Endothelial cell of umbilical vein (primary cell): ENCODE measurements around the gene CPSF4. TPM values are rescaled to one million over a fixed set of nuclear protein-coding genes. Genes with fewer than 3 reads are reported as not detected.

Experiments used
- BruUV-seq: library from RNA; stranded (reverse); fragments of 400-500 nt; replicated peaks from 2 replicates; lab custom pipeline; 2021; lab: Mats Ljungman, UMichigan
- CTCF ChIA-PET: fragments of 300-600, 350-600 bp; sonication (Branson Sonifier 250); formaldehyde crosslinking; loops from one replicate; lab custom pipeline; 2021; ENCODE audit warnings: antibody characterized with exemption, inconsistent platforms; lab: Charles Lee
- POLR2A ChIA-PET: fragments of 300-600, 350-600 bp; sonication (Branson Sonifier 250); formaldehyde crosslinking; loops from one replicate; lab custom pipeline; 2021; ENCODE audit warnings: antibody characterized with exemption, inconsistent platforms; lab: Charles Lee
- DNase-seq: peaks from one replicate; pipeline ENCODE4 v3.0.0-alpha.2; 2011; ENCODE audit warnings: low read depth, low spot score
- FAIRE-seq: peaks from 2 replicates; lab custom pipeline; 2011; peaks lifted over from hg19 to GRCh38; lab: Jason Lieb, UNC
- H2AFZ ChIP-seq: 2 replicates; pipeline ENCODE4 v1.6.0; 2012; ENCODE audit warnings: low read depth, low read length, control low read depth, inconsistent platforms
- H3K27ac ChIP-seq: 2 replicates; pipeline ENCODE4 v1.5.1; 2011; ENCODE audit warnings: low read depth, mild to moderate bottlenecking, control low read depth, low read length, moderate library complexity; ENCODE audit not compliant: insufficient read depth
- H3K27me3 ChIP-seq, 2 experiments: 2 replicates each; pipeline versions ENCODE4 v1.6.0 to v1.6.1; 2011; ENCODE audit warnings: low read length in 2 of 2, mixed read lengths in 1 of 2; ENCODE audit not compliant: control insufficient read depth in 2 of 2, insufficient read depth in 2 of 2
- H3K36me3 ChIP-seq, 2 experiments: 2 replicates in 1 of 2; 3 replicates in 1 of 2; pipeline ENCODE4 v1.5.1; 2011; ENCODE audit warnings: low read length in 2 of 2, mild to moderate bottlenecking in 1 of 2, moderate library complexity in 1 of 2; ENCODE audit not compliant: control insufficient read depth in 2 of 2, insufficient read depth in 2 of 2; ENCODE audit errors: extremely low read depth in 1 of 2
- H3K4me1 ChIP-seq: 3 replicates; pipeline ENCODE4 v1.5.1; 2011; ENCODE audit warnings: mild to moderate bottlenecking, low read length; ENCODE audit not compliant: control insufficient read depth, insufficient read depth; ENCODE audit errors: extremely low read depth
- H3K4me2 ChIP-seq: 2 replicates; pipeline ENCODE4 v1.6.1; 2011; ENCODE audit warnings: low read length, control low read depth, mixed read lengths; ENCODE audit not compliant: insufficient read depth
- H3K4me3 ChIP-seq, 3 experiments: fragments of 200-600 bp in 1 of 3; sonication (generic), shearing (Covaris generic) in 1 of 3; replicated peaks in 1 of 3; 2 replicates each; pipeline ENCODE4 v1.5.1; 2011 to 2016; ENCODE audit warnings: control low read depth in 3 of 3, low read length in 3 of 3, mild to moderate bottlenecking in 2 of 3, inconsistent platforms in 1 of 3, low read depth in 1 of 3, moderate library complexity in 1 of 3; ENCODE audit not compliant: insufficient read depth in 1 of 3
- H3K79me2 ChIP-seq: 2 replicates; pipeline ENCODE4 v1.6.0; 2012; ENCODE audit warnings: low read length, inconsistent platforms; ENCODE audit not compliant: control insufficient read depth, insufficient read depth
- H3K9ac ChIP-seq: replicated peaks from 2 replicates; pipeline ENCODE3; 2011; ENCODE audit warnings: low read length, control low read depth; ENCODE audit not compliant: insufficient read depth; ENCODE audit errors: extremely low read depth
- H3K9me1 ChIP-seq: replicated peaks from 3 replicates; pipeline ENCODE4 v1.6.0; 2011; ENCODE audit warnings: mild to moderate bottlenecking, low read length; ENCODE audit not compliant: control insufficient read depth, insufficient read depth; ENCODE audit errors: extremely low read depth
- H3K9me3 ChIP-seq: replicated peaks from 2 replicates; pipeline ENCODE4 v1.5.1; 2012; ENCODE audit warnings: low read length, inconsistent platforms; ENCODE audit not compliant: control insufficient read depth, insufficient read depth
- H4K20me1 ChIP-seq: replicated peaks from 2 replicates; pipeline ENCODE3; 2011; ENCODE audit warnings: mild to moderate bottlenecking, low read length; ENCODE audit not compliant: control insufficient read depth, insufficient read depth; ENCODE audit errors: extremely low read depth
- EZH2 ChIP-seq: IDR thresholded peaks from 2 replicates; pipeline ENCODE4 v1.6.1; 2012; ENCODE audit warnings: borderline replicate concordance, low read depth, mild to moderate bottlenecking, moderate library complexity, low read length, inconsistent platforms; ENCODE audit not compliant: severe bottlenecking
- FOS ChIP-seq: IDR thresholded peaks from 2 replicates; pipeline ENCODE4 v1.6.1; 2011; ENCODE audit warnings: mild to moderate bottlenecking, low read length, moderate library complexity, borderline replicate concordance; ENCODE audit not compliant: insufficient read depth
- GATA2 ChIP-seq: IDR thresholded peaks from 2 replicates; pipeline ENCODE4 v1.7.0; 2011; ENCODE audit warnings: low read depth, mild to moderate bottlenecking, moderate library complexity, mixed read lengths, low read length; ENCODE audit not compliant: insufficient read length, insufficient read depth
- JUN ChIP-seq: IDR thresholded peaks from 2 replicates; pipeline ENCODE4 v1.6.1; 2011; ENCODE audit warnings: borderline replicate concordance, low read depth; ENCODE audit not compliant: insufficient read length, insufficient read depth
- MYC ChIP-seq: IDR thresholded peaks from one replicate; pipeline ENCODE4 v1.6.1; 2011; ENCODE audit warnings: mild to moderate bottlenecking, low read depth, low read length
- POLR2A ChIP-seq: IDR thresholded peaks from 2 replicates; pipeline ENCODE4 v1.6.1; 2012; ENCODE audit warnings: low read depth, mild to moderate bottlenecking, control low read depth, low read length
- POLR2AphosphoS5 ChIP-seq: IDR thresholded peaks from 2 replicates; pipeline ENCODE4 v1.6.1; 2012; ENCODE audit warnings: low read depth, mild to moderate bottlenecking, control low read depth, low read length, moderate library complexity; ENCODE audit not compliant: insufficient read depth
- dilution Hi-C: fragments of 300-500 bp; cut with MboI; formaldehyde crosslinking; loops from one replicate; pipeline ENCODE4 v1.15.0; 2019; ENCODE audit warnings: low sequenced_read_pairs; ENCODE audit not compliant: extremely low pct_ligation_motif_present
- intact Hi-C: fragments of 100-400 bp; cut with micrococcal nuclease; formaldehyde crosslinking; loops from one replicate; pipeline ENCODE4 v1.10.0; 2022
- polyA plus RNA-seq, 4 experiments: library from polyadenylated mRNA; depleted of rRNA in 3 of 4; stranded (reverse) in 3 of 4; unstranded in 1 of 4; fragments of >200 nt; gene quantifications; 2 replicates each; pipeline versions ENCODE4 v1.2.1 to v1.2.3, GENCODE V29; 2011 to 2012; ENCODE audit warnings: missing spikeins in 1 of 4
- total RNA-seq: library from RNA; stranded (reverse); gene quantifications from 2 replicates; pipeline ENCODE4 v1.2.3, GENCODE V29; 2021
- TF ChIP-seq, protein P1 (sequence below): IDR thresholded peaks from 2 replicates; pipeline ENCODE4 v1.6.1; 2011; ENCODE audit not compliant: insufficient read depth, insufficient read length
- TF ChIP-seq, protein P2 (sequence below), 2 donors: IDR thresholded peaks; 1 replicate in 1 of 2; 2 replicates in 1 of 2; pipeline ENCODE4 v1.5.1; 2011; ENCODE audit warnings: low read length in 2 of 2, mild to moderate bottlenecking in 2 of 2, moderate library complexity in 2 of 2, control low read depth in 1 of 2, inconsistent platforms in 1 of 2, low read depth in 1 of 2; ENCODE audit not compliant: insufficient read depth in 1 of 2; ENCODE audit errors: extremely low read depth in 1 of 2

Gene CPSF4
- total and polyA plus RNA-seq, 2 donors (not counting 3 experiments of a cell fraction or from before 2014, with no cell fraction given) = 51.5 to 53.0 TPM

DNA sequence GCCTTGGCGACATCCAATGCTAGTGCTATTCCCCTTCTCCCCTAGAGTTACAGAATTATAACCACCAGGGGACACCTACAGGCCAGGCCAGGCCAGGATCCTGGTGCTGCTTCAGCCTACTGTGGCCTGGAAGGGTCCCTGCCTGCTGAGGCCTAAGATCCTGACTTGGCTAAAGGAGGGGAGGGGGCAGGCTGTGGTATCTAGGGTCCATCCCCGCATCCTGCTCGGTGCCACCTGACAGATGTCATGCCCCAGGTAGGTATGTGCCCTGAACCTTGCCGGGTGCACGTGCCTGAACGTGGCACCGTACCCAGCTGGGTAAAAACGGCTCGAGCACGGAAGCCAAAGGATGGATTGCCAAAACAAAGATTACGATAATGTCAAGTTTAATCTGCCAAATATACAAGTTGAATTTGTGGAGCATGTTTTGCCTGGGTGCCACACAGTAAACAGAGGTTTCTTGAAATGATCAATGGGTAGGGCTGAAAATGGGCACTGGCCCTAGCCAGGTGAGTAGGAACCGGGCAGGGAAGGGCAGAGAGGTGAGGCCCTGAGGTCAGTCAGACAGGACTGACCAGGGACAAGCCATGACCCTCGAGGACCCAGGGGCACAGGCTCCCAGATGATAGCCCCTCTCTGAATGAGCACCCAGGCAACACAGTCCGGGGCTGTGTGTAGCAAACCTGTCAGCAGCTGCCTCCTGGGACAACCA, 43.0 kb upstream of the CPSF4 start:
- DNase-seq = no peak
- Histone ChIP-seq H3K9me1 (no peaks in the 10 kb centered on the region), H3K36me3 (peaks cover 28 to 60% of the 10 kb centered on the region in 2 experiments), H2AFZ (no peak overlapping the region), H4K20me1 (no peaks in the 10 kb centered on the region), H3K79me2 (peaks cover 5% of the 10 kb centered on the region), H3K9me3 (no peaks in the 10 kb centered on the region), H3K4me1 (peaks cover 16% of the 10 kb centered on the region), H3K4me3 (no peak overlapping the region), H3K27ac (no peak overlapping the region), H3K9ac (no peak overlapping the region), H3K4me2 (no peak overlapping the region), H3K27me3 (no peaks in the 10 kb centered on the region)
- ChIA-PET CTCF (no interaction called here), POLR2A (no interaction called here)
- dilution Hi-C loops = no loop called here
- intact Hi-C loops = no loop called here
- BruUV-seq = TSS peak; percentile 85
- TF ChIP-seq MYC = no peak
- TF ChIP-seq, protein P1, sequence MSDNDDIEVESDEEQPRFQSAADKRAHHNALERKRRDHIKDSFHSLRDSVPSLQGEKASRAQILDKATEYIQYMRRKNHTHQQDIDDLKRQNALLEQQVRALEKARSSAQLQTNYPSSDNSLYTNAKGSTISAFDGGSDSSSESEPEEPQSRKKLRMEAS = no peak
- no peak for TF ChIP-seq FOS
- TF ChIP-seq POLR2A = no peak
- TF ChIP-seq, protein P2, sequence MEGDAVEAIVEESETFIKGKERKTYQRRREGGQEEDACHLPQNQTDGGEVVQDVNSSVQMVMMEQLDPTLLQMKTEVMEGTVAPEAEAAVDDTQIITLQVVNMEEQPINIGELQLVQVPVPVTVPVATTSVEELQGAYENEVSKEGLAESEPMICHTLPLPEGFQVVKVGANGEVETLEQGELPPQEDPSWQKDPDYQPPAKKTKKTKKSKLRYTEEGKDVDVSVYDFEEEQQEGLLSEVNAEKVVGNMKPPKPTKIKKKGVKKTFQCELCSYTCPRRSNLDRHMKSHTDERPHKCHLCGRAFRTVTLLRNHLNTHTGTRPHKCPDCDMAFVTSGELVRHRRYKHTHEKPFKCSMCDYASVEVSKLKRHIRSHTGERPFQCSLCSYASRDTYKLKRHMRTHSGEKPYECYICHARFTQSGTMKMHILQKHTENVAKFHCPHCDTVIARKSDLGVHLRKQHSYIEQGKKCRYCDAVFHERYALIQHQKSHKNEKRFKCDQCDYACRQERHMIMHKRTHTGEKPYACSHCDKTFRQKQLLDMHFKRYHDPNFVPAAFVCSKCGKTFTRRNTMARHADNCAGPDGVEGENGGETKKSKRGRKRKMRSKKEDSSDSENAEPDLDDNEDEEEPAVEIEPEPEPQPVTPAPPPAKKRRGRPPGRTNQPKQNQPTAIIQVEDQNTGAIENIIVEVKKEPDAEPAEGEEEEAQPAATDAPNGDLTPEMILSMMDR (IDR thresholded peaks at IDR 0.05; ENCODE audit: extremely low read depth in 1 of 2, insufficient read depth in 1 of 2, low read depth in 1 of 2, low read length in 2 of 2) = no peak
- TF ChIP-seq GATA2 = no peak
- no peak for TF ChIP-seq JUN
- no peak for TF ChIP-seq EZH2
- TF ChIP-seq POLR2AphosphoS5 = no peak
- FAIRE-seq = no peak
